HepG2 (cell line): ENCODE measurements around the gene RGS19. TPM values are rescaled to one million over a fixed set of nuclear protein-coding genes. Genes with fewer than 3 reads are reported as not detected.

Experiments used
- ATAC-seq: fragments of 200-7000 bp; cut with Tn5 transposase; 3 replicates; pipeline ENCODE4 v1.9.1; 2020; ENCODE audit warnings: mild to moderate bottlenecking, moderate library complexity
- BruUV-seq: library from RNA; stranded (reverse); fragments of 400-500 nt; replicated peaks from 2 replicates; lab custom pipeline; 2021; lab: Mats Ljungman, UMichigan
- CTCF ChIA-PET: fragments of 300-600 bp; formaldehyde crosslinking; extraction: SDS; loops from one replicate; lab custom pipeline; 2021; ENCODE audit warnings: low total read pairs, inconsistent platforms, low intra/inter-chr PET ratio; lab: Yijun Ruan, JAX
- POLR2A ChIA-PET: fragments of 350-600 bp; sonication (Branson Sonifier 250); formaldehyde crosslinking; loops from one replicate; lab custom pipeline; 2020; ENCODE audit warnings: antibody characterized with exemption, inconsistent platforms; lab: Yijun Ruan, JAX
- DNase-seq: peaks from one replicate; pipeline ENCODE4 v3.0.0-alpha.2; 2015; ENCODE audit warnings: low spot score
- FAIRE-seq: peaks from 3 replicates; lab custom pipeline; 2011; peaks lifted over from hg19 to GRCh38; lab: Jason Lieb, UNC
- H2AFZ ChIP-seq: one replicate; pipeline ENCODE4 v1.6.1; 2011; ENCODE audit warnings: low read length, inconsistent platforms
- H3K27ac ChIP-seq: fragments of 300-600 bp; 3 replicates; pipeline ENCODE4 v1.8.0; 2011; ENCODE audit warnings: mixed run types, mild to moderate bottlenecking, mixed read lengths, low read length, inconsistent platforms; ENCODE audit not compliant: insufficient read depth; ENCODE audit errors: extremely low read length
- H3K27me3 ChIP-seq, 2 experiments: fragments of 200-600 bp in 1 of 2; 2 replicates in 1 of 2; 3 replicates in 1 of 2; pipeline versions ENCODE4 v1.6.0 to v1.8.0; 2011; ENCODE audit warnings: low read length in 2 of 2, mild to moderate bottlenecking in 2 of 2, moderate library complexity in 2 of 2, inconsistent platforms in 1 of 2; ENCODE audit not compliant: insufficient read depth in 2 of 2, control insufficient read depth in 1 of 2
- H3K36me3 ChIP-seq, 2 experiments: fragments of 200-600 bp in 1 of 2; replicated peaks in 1 of 2; 2 replicates in 1 of 2; 3 replicates in 1 of 2; pipeline versions ENCODE4 v1.5.1 to v1.8.0; 2011; ENCODE audit warnings: low read length in 2 of 2, inconsistent platforms in 1 of 2; ENCODE audit not compliant: insufficient read depth in 2 of 2, control insufficient read depth in 1 of 2
- H3K4me1 ChIP-seq: 2 replicates; pipeline ENCODE4 v1.5.1; 2012; ENCODE audit warnings: low read length, inconsistent platforms; ENCODE audit not compliant: insufficient read depth
- H3K4me2 ChIP-seq: 2 replicates; pipeline ENCODE4 v1.6.0; 2011; ENCODE audit warnings: low read depth, low read length, inconsistent platforms
- H3K4me3 ChIP-seq, 3 experiments: fragments of 200-600 bp in 1 of 3; sonication (generic), shearing (Covaris generic) in 1 of 3; replicated peaks in 1 of 3; 2 replicates each; pipeline ENCODE4 v1.5.1; 2011 to 2016; ENCODE audit warnings: low read length in 3 of 3, inconsistent platforms in 2 of 3, low read depth in 2 of 3, mild to moderate bottlenecking in 2 of 3, control low read depth in 1 of 3, mixed read lengths in 1 of 3; ENCODE audit not compliant: insufficient read depth in 1 of 3
- H3K79me2 ChIP-seq: one replicate; pipeline ENCODE4 v1.6.1; 2011; ENCODE audit warnings: low read length, inconsistent platforms; ENCODE audit not compliant: insufficient read depth
- H3K9ac ChIP-seq: 2 replicates; pipeline ENCODE4 v1.6.0; 2011; ENCODE audit warnings: mild to moderate bottlenecking, low read depth, low read length, inconsistent platforms; ENCODE audit not compliant: insufficient read depth
- H3K9me3 ChIP-seq: 2 replicates; pipeline ENCODE4 v1.5.1; 2012; ENCODE audit warnings: mild to moderate bottlenecking, low read length
- H4K20me1 ChIP-seq: 2 replicates; pipeline ENCODE4 v1.6.0; 2011; ENCODE audit warnings: inconsistent platforms, mild to moderate bottlenecking, low read length, moderate library complexity; ENCODE audit not compliant: insufficient read depth
- AKAP8 ChIP-seq: sonication (generic); formaldehyde crosslinking; IDR thresholded peaks from 2 replicates; pipeline ENCODE4 v1.5.1; 2020; ENCODE audit warnings: mild to moderate bottlenecking, missing genetic modification reagents
- BCL6 ChIP-seq: IDR thresholded peaks from 2 replicates; pipeline ENCODE4 v1.6.1; 2016; ENCODE audit warnings: missing genetic modification reagents, missing compliant biosample characterization
- CCAR2 ChIP-seq: fragments of 200-400 bp; formaldehyde crosslinking; optimal IDR thresholded peaks from 2 replicates; pipeline ENCODE3; 2018; ENCODE audit warnings: low read depth, mild to moderate bottlenecking, low read length, moderate library complexity
- ETV5 ChIP-seq: IDR thresholded peaks from 2 replicates; pipeline ENCODE4 v1.6.1; 2018; ENCODE audit warnings: missing biosample characterization, missing genetic modification reagents, inconsistent platforms, borderline replicate concordance
- KLF12 ChIP-seq: sonication (generic); formaldehyde crosslinking; IDR thresholded peaks from 2 replicates; pipeline ENCODE4 v1.4.0; 2020; ENCODE audit warnings: missing genetic modification reagents, borderline replicate concordance
- RARA ChIP-seq: IDR thresholded peaks from 2 replicates; pipeline ENCODE4 v1.6.1; 2016; ENCODE audit warnings: missing genetic modification reagents, missing compliant biosample characterization
- YY1 ChIP-seq: IDR thresholded peaks from 2 replicates; pipeline ENCODE4 v1.6.1; 2011; ENCODE audit warnings: low read length, low read depth, moderate library complexity, mild to moderate bottlenecking; ENCODE audit not compliant: insufficient read depth, insufficient replicate concordance
- ZNF180 ChIP-seq: sonication (generic); formaldehyde crosslinking; IDR thresholded peaks from 2 replicates; pipeline ENCODE4 v1.4.0; 2020; ENCODE audit warnings: low read depth, missing genetic modification reagents, borderline replicate concordance
- ZNF33A ChIP-seq: sonication (generic); formaldehyde crosslinking; IDR thresholded peaks from 2 replicates; pipeline ENCODE4 v1.5.1; 2020; ENCODE audit warnings: missing genetic modification reagents, mild to moderate bottlenecking, moderate library complexity, borderline replicate concordance
- ZNF34 ChIP-seq: sonication (generic); formaldehyde crosslinking; IDR thresholded peaks from 2 replicates; pipeline ENCODE4 v1.4.0; 2020; ENCODE audit warnings: mild to moderate bottlenecking, missing genetic modification reagents, borderline replicate concordance
- WGBS: methylation state at CpG from one replicate; pipeline ENCODE4 v1.1.6; 2017; ENCODE audit warnings: low lambda C conversion rate; 5-methylcytosine and 5-hydroxymethylcytosine counted together
- in situ Hi-C: cut with HindIII; loops from 2 replicates; pipeline ENCODE4 v1.10.0; 2017; ENCODE audit warnings: low pct_unique_long_range_greater_than_20kb; ENCODE audit not compliant: extremely low pct_ligation_motif_present
- intact Hi-C: fragments of 100-400 bp; cut with micrococcal nuclease; formaldehyde crosslinking; loops from one replicate; pipeline ENCODE4 v1.10.0; 2022; ENCODE audit not compliant: unreplicated experiment
- polyA plus RNA-seq, 8 experiments: library from polyadenylated mRNA; depleted of rRNA in 3 of 8; stranded (reverse) in 7 of 8; unstranded in 1 of 8; fragments of >200 nt; fragmentation: Illumina TruSeq in 4 of 8; extraction: Trizol in 4 of 8; gene quantifications; 2 replicates each; pipeline versions ENCODE4 v1.2.1 to v1.2.3, GENCODE V29; 2011 to 2016; ENCODE audit warnings: low read depth in 4 of 8, missing spikeins in 1 of 8, mixed read lengths in 1 of 8; ENCODE audit not compliant: insufficient read depth in 1 of 8
- total RNA-seq, 5 experiments: library from RNA; depleted of rRNA; stranded (reverse); fragments of >200 nt; fragmentation: Illumina TruSeq; extraction: Trizol; gene quantifications; 2 replicates each; pipeline ENCODE4 v1.2.3, GENCODE V29; 2016; ENCODE audit warnings: low read depth in 1 of 5
- TF ChIP-seq, protein P1 (sequence below): sonication (generic); formaldehyde crosslinking; IDR thresholded peaks from 2 replicates; pipeline ENCODE4 v1.4.0; 2020; ENCODE audit warnings: mild to moderate bottlenecking, missing genetic modification reagents

RGS19 gene
- total and polyA plus RNA-seq, 2 of the 13 experiments (the other 11 are each of a cell fraction or from before 2014, with no cell fraction given), result 10.7 to 11.9 TPM

DNA sequence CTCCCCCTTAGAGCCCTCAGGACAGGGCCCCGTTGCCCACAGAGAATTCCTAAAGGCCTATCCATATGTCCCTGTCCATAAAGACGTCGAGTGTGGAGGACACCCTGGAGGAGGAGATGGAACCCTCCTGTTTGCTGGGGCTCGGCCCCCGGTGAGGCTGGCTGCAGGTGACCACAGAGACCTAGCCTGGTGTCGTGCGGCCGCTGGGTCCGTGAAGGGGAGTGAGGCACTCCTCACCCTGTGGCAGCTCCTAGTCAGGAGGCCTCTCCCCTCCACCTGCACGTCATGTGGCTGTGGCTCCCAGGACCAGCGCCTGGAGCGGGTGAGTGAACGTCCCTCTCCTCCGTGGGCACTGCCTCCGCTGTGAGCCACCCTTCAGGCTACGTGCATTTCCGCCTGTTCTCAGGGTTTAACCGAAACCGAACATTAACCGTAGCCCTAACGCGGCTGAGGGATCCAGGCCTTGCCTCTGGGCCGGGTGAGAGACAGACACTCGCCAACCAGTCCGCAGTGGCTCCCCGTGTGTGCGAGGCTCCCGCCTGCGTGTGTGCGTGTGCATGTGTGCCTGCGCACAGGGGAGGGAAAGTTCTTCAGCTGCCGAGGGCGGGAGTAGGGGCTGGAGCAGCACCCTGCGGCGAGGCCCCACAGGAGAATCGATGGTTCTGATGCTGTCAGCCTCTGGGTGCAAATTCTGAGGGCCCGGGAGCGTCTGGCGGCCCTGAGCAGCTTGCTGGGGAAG is 22.3 kb downstream of the RGS19 start (continued):
- TF ChIP-seq, protein P1, sequence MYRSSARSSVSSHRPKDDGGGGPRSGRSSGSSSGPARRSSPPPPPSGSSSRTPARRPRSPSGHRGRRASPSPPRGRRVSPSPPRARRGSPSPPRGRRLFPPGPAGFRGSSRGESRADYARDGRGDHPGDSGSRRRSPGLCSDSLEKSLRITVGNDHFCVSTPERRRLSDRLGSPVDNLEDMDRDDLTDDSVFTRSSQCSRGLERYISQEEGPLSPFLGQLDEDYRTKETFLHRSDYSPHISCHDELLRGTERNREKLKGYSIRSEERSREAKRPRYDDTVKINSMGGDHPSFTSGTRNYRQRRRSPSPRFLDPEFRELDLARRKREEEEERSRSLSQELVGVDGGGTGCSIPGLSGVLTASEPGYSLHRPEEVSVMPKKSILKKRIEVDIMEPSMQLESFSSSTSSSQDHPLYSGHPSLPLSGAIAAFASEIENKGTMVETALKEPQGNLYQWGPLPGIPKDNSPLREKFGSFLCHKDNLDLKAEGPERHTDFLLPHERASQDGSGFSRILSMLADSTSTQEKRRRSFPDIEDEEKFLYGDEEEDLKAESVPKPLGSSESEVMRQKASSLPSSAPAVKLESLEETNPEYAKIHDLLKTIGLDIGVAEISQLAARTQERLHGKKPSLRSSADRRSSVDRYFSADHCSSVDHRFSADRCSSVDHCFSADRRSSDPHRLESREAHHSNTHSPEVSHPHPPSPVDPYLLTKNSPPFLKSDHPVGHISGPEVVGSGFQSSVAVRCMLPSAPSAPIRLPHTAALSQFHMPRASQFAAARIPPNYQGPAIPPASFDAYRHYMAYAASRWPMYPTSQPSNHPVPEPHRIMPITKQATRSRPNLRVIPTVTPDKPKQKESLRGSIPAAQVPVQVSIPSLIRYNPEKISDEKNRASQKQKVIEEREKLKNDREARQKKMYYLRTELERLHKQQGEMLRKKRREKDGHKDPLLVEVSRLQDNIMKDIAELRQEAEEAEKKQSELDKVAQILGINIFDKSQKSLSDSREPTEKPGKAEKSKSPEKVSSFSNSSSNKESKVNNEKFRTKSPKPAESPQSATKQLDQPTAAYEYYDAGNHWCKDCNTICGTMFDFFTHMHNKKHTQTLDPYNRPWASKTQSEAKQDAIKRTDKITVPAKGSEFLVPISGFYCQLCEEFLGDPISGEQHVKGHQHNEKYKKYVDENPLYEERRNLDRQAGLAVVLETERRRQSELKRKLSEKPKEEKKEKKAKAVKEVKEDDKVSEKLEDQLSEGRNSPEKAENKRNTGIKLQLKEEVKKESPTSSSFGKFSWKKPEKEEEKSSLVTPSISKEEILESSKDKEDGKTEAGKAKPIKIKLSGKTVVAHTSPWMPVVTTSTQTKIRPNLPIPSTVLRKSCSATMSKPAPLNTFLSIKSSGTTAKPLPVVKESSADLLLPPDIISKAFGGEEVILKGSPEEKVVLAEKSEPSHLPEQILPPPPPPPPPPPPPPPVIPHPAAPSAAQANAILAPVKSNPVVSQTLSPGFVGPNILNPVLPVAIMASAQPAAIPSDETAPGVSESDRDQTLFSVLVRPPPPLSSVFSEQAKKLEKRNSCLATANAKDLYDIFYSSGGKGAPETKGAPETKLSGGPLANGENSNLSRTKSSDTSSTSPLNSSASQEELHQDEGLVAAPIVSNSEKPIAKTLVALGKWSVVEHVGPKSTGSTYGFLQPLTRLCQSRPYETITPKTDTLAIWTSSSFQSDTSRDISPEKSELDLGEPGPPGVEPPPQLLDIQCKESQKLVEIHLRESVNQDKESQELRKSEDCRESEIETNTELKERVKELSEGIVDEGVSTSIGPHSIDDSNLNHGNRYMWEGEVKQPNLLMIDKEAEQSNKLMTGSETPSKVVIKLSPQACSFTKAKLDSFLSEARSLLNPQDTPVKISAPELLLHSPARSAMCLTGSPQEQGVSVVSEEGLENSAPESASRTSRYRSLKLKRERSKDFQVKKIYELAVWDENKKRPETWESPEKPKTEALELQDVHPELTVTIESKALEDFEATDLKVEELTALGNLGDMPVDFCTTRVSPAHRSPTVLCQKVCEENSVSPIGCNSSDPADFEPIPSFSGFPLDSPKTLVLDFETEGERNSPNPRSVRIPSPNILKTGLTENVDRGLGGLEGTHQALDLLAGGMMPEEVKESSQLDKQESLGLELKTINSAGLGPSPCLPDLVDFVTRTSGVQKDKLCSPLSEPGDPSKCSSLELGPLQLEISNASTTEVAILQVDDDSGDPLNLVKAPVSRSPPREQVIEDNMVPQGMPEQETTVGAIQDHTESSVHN, result no peak

DNA sequence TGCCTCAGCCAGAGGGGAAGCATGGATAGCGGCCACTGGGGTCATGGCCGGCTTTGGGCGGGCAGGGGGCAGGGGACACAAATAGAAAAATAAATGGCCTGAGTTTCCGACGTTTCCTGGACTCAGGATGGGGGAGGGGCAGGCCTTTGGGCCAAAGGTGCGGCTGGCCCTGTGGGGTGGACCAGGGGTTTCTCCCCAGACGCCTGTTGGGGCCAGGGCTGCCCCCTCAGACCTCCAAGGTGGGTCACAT is 22.8 kb downstream of the RGS19 start:
- no peak for FAIRE-seq
- no peaks in the 10 kb centered on the region for H3K79me2 ChIP-seq
- TF ChIP-seq RARA (CRISPR knock-in tag) (peak; percentile 91), YY1 (peak; percentile 77), ZNF180 (CRISPR knock-in tag) (no peak), KLF12 (CRISPR knock-in tag) (0 out of 2 replicates have a peak, but pooled peaks have one; percentile 53), ZNF33A (no peak), BCL6 (CRISPR knock-in tag) (peak; percentile 55; the same call in 1 of the 2 replicates), CCAR2 (no peak), ZNF34 (CRISPR knock-in tag) (0 out of 2 replicates have a peak, but pooled peaks have one; percentile 10), AKAP8 (CRISPR knock-in tag) (no peak), ETV5 (CRISPR knock-in tag) (peak; percentile 70)

More for the DNA sequence above, 22.8 kb downstream of the RGS19 start:
- Histone ChIP-seq H4K20me1 (no peaks in the 10 kb centered on the region), H3K9me3 (no peaks in the 10 kb centered on the region), H3K4me1 (peaks cover 80% of the 10 kb centered on the region), H2AFZ (no peak overlapping the region), H3K27me3 (no peaks in the 10 kb centered on the region), H3K9ac (peak overlapping the region; percentile 72), H3K27ac (peak overlapping the region; percentile 77), H3K4me3 (peak overlapping the region; percentile 40 to 69 (median 42)), H3K4me2 (peak overlapping the region; percentile 87), H3K36me3 (no peaks in the 10 kb centered on the region)
- DNase-seq (peak; percentile 80), ATAC-seq (peak; percentile 0)
- ChIA-PET POLR2A (interaction anchor here (1.2 to 9.4 kb wide), 5 partner anchors 9 to 430 kb away, joined by 3 to 252 read pairs (median 12); partner anchors contain the start of genes C20orf204, GMEB2, PRPF6 and SAMD10), CTCF (interaction anchor here (3.7 kb wide), 1 partner anchor 76 kb away, joined by 33 read pairs; the partner anchor contains the start of genes PRPF6 and SAMD10)
- in situ Hi-C loops (loop anchor here (5.0 kb wide), 1 partner anchor 79 kb away; the partner anchor contains the start of gene SAMD10), intact Hi-C loops (loop anchor here (2.0 kb wide), 1 partner anchor 20 kb away; the partner anchor contains the start of gene C20orf204)
- WGBS, result 2% methylated on average over 7 of the region's 7 CpGs
- BruUV-seq, result no TSS peak
